Esophagus squamous epithelium (tissue), 5 donors: ENCODE data around the gene CAPN12. TPM values are rescaled to one million over a fixed set of nuclear protein-coding genes. Genes with fewer than 3 reads are reported as not detected.

ENCODE experiments used
- DNase-seq: peaks from one replicate; lab custom pipeline; 2025; lab: John Stamatoyannopoulos, UW
- H3K27ac ChIP-seq, 4 donors: fragments of 200-600 bp; sonication (generic); one replicate each; pipeline ENCODE4 v1.5.1; 2016 to 2019; ENCODE audit warnings: mild to moderate bottlenecking in 1 of 4
- H3K27me3 ChIP-seq, 4 donors: fragments of 200-600 bp; sonication (generic); 1 replicate in 3 of 4; 2 replicates in 1 of 4; pipeline versions ENCODE4 v1.5.1 to v1.6.0; 2017 to 2021; ENCODE audit warnings: antibody characterized with exemption in 1 of 4
- H3K36me3 ChIP-seq, 3 donors: fragments of 200-600 bp; sonication (generic); one replicate each; pipeline ENCODE4 v1.5.1; 2016 to 2019
- H3K4me1 ChIP-seq, 3 donors: fragments of 200-600 bp; sonication (generic); one replicate each; pipeline ENCODE4 v1.5.1; 2017 to 2019
- H3K4me3 ChIP-seq, 4 donors: fragments of 200-600 bp; sonication (generic); 1 replicate in 3 of 4; 2 replicates in 1 of 4; pipeline ENCODE4 v1.5.1; 2016 to 2019; ENCODE audit warnings: mild to moderate bottlenecking in 2 of 4, moderate library complexity in 1 of 4
- H3K9me3 ChIP-seq, 3 donors: fragments of 200-600 bp; sonication (generic); one replicate each; pipeline ENCODE4 v1.5.1; 2016 to 2019
- POLR2A ChIP-seq, 4 donors: fragments of 450-650 bp; IDR thresholded peaks; one replicate each; pipeline ENCODE4 v1.6.1; 2017; ENCODE audit warnings: antibody characterized with exemption in 4 of 4, mild to moderate bottlenecking in 4 of 4, moderate library complexity in 3 of 4
- WGBS, 2 donors: methylation state at CpG; one replicate each; pipeline ENCODE4 v1.1.5; 2018; 5-methylcytosine and 5-hydroxymethylcytosine counted together
- intact Hi-C: fragments of 100-400 bp; cut with DNase I; formaldehyde crosslinking; loops from one replicate; pipeline ENCODE4 v1.15.0; 2022
- total RNA-seq, 4 donors: library from RNA; depleted of rRNA; stranded (reverse); fragments of >200 nt; gene quantifications; one replicate each; pipeline ENCODE4 v1.1.0, GENCODE V29; 2016
- TF ChIP-seq, protein P1 (sequence below), 6 experiments: fragments of 450-650 bp in 4 of 6; fragments of 200-600 bp in 2 of 6; sonication (generic) in 2 of 6; IDR thresholded peaks; one replicate each; pipeline ENCODE4 v1.5.1; 2016 to 2019; ENCODE audit warnings: antibody characterized with exemption in 6 of 6, mild to moderate bottlenecking in 4 of 6, moderate library complexity in 4 of 6
- donor health status: DM: yes; HTN: yes; CAD: no.

The CAPN12 gene
- total RNA-seq, 4 donors from 2014 or later: 1.5 to 4.2 (median 1.8) TPM

DNA sequence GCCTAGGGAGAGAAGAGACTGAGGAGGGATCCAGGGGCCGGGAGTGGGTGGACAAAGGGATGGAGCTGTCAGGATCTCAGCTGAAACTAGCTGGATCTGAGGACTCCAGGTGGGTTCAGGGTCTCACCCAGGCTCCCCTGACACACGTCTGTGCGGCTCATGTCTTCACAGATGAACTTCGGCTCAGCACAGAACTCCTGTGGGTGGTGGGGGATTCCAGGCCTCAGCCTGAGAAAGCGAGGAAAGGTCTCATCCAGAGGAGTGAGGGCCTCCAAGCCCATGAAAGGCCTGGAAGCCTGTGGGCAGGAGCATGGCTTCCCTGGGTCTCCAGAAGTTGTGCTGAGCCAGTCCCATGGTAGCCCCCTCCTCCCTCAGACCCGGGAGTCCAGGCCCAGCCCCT lies 1.4 kb downstream of the CAPN12 start:
- intact Hi-C loops: no loop called here
- peaks cover 0 to 9% (median 4%) of the 10 kb centered on the region in 3 donors for H3K4me1 ChIP-seq
- H3K27ac ChIP-seq: no peak overlapping the region
- H3K4me3 ChIP-seq: no peak overlapping the region
- H3K9me3 ChIP-seq: no peaks in the 10 kb centered on the region
- 83 to 93% methylated on average over 3 to 5 of the region's 6 CpGs for WGBS, 2 donors
- H3K36me3 ChIP-seq: no peaks in the 10 kb centered on the region
- TF ChIP-seq POLR2A (IDR thresholded peaks at IDR 0.05): no peak
- TF ChIP-seq, protein P1, sequence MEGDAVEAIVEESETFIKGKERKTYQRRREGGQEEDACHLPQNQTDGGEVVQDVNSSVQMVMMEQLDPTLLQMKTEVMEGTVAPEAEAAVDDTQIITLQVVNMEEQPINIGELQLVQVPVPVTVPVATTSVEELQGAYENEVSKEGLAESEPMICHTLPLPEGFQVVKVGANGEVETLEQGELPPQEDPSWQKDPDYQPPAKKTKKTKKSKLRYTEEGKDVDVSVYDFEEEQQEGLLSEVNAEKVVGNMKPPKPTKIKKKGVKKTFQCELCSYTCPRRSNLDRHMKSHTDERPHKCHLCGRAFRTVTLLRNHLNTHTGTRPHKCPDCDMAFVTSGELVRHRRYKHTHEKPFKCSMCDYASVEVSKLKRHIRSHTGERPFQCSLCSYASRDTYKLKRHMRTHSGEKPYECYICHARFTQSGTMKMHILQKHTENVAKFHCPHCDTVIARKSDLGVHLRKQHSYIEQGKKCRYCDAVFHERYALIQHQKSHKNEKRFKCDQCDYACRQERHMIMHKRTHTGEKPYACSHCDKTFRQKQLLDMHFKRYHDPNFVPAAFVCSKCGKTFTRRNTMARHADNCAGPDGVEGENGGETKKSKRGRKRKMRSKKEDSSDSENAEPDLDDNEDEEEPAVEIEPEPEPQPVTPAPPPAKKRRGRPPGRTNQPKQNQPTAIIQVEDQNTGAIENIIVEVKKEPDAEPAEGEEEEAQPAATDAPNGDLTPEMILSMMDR (IDR thresholded peaks at IDR 0.05): no peak
- H3K27me3 ChIP-seq: no peaks in the 10 kb centered on the region
- DNase-seq: no peak

- TF ChIP-seq, protein P1 (IDR thresholded peaks at IDR 0.05): no peak
- no peak for TF ChIP-seq POLR2A (IDR thresholded peaks at IDR 0.05)
- 89 to 93% methylated on average over 8 to 9 of the region's 9 CpGs for WGBS, 2 donors
- no peaks in the 10 kb centered on the region for H3K9me3 ChIP-seq
- H3K4me3 ChIP-seq: no peak overlapping the region
- intact Hi-C loops: no loop called here
- H3K27ac ChIP-seq: no peak overlapping the region
- peaks cover under 1 to 13% (median 4%) of the 10 kb centered on the region in 3 donors for H3K4me1 ChIP-seq
- no peak for DNase-seq
- H3K36me3 ChIP-seq: no peaks in the 10 kb centered on the region
- H3K27me3 ChIP-seq: no peaks in the 10 kb centered on the region
Measured at GRCh38 chr19:38742296-38742695, 2.0 kb downstream of the CAPN12 start.

- Histone ChIP-seq H3K4me1 (peaks cover 5 to 19% (median 7%) of the 10 kb centered on the region in 3 donors), H3K4me3 (no peak overlapping the region), H3K27me3 (no peaks in the 10 kb centered on the region), H3K27ac (no peak overlapping the region), H3K9me3 (no peaks in the 10 kb centered on the region), H3K36me3 (no peaks in the 10 kb centered on the region)
- 87 to 90% methylated on average over 3 to 4 of the region's 15 CpGs for WGBS, 2 donors
- intact Hi-C loops: no loop called here
- TF ChIP-seq POLR2A (IDR thresholded peaks at IDR 0.05): no peak
- TF ChIP-seq, protein P1 (IDR thresholded peaks at IDR 0.05): no peak
- DNase-seq: no peak
Measured at GRCh38 chr19:38741670-38742069, 2.6 kb downstream of the CAPN12 start.

- peaks cover 12 to 26% (median 14%) of the 10 kb centered on the region in 3 donors for H3K4me1 ChIP-seq
- WGBS, 2 donors: 96 to 100% methylated on average over 2 of the region's 2 CpGs
- intact Hi-C loops: no loop called here
- DNase-seq: no peak
- TF ChIP-seq, protein P1 (IDR thresholded peaks at IDR 0.05): no peak
- TF ChIP-seq POLR2A (IDR thresholded peaks at IDR 0.05): no peak
- H3K27me3 ChIP-seq: no peaks in the 10 kb centered on the region
- no peak overlapping the region for H3K4me3 ChIP-seq
- H3K27ac ChIP-seq: no peak overlapping the region
- H3K9me3 ChIP-seq: no peaks in the 10 kb centered on the region
- H3K36me3 ChIP-seq: no peaks in the 10 kb centered on the region
Measured at GRCh38 chr19:38740932-38741331, 3.3 kb downstream of the CAPN12 start.

- 20 to 35% methylated on average over 2 to 6 of the region's 9 CpGs for WGBS, 2 donors
Measured at GRCh38 chr19:38740257-38740592, 4.0 kb downstream of the CAPN12 start.

More at GRCh38 chr19:38740257-38740592, 4.0 kb downstream of the CAPN12 start:
- no peak for DNase-seq
- H3K27me3 ChIP-seq: no peaks in the 10 kb centered on the region
- intact Hi-C loops: no loop called here
- H3K4me3 ChIP-seq: no peak overlapping the region
- peaks cover 14 to 30% (median 17%) of the 10 kb centered on the region in 3 donors for H3K4me1 ChIP-seq
- H3K9me3 ChIP-seq: no peaks in the 10 kb centered on the region
- no peak overlapping the region for H3K27ac ChIP-seq
- no peaks in the 10 kb centered on the region for H3K36me3 ChIP-seq
- TF ChIP-seq, protein P1 (IDR thresholded peaks at IDR 0.05): no peak
- no peak for TF ChIP-seq POLR2A (IDR thresholded peaks at IDR 0.05)
